Astrocyte (in vitro differentiated cells and primary cell): Measurements from ENCODE around the gene PLXDC2. TPM values are rescaled to one million over a fixed set of nuclear protein-coding genes. Genes with fewer than 3 reads are reported as not detected.

ENCODE experiments used
- DNase-seq: peaks from one replicate; pipeline ENCODE4 v3.0.0-alpha.2; 2010; ENCODE audit warnings: low read depth
- FAIRE-seq: peaks from 2 replicates; lab custom pipeline; 2011; peaks lifted over from hg19 to GRCh38; lab: Jason Lieb, UNC
- H2AFZ ChIP-seq: 2 replicates; pipeline ENCODE4 v1.6.0; 2012; ENCODE audit warnings: low read depth, low read length, inconsistent platforms
- H3K27ac ChIP-seq: 2 replicates; pipeline ENCODE4 v1.5.1; 2011; ENCODE audit warnings: low read depth, low read length, inconsistent platforms
- H3K27me3 ChIP-seq: 2 replicates; pipeline ENCODE4 v1.6.0; 2011; ENCODE audit warnings: low read length, inconsistent platforms; ENCODE audit not compliant: insufficient read depth
- H3K36me3 ChIP-seq: 2 replicates; pipeline ENCODE4 v1.5.1; 2011; ENCODE audit warnings: low read length, inconsistent platforms; ENCODE audit not compliant: insufficient read depth
- H3K4me1 ChIP-seq: 2 replicates; pipeline ENCODE4 v1.5.1; 2011; ENCODE audit warnings: low read length, inconsistent platforms; ENCODE audit not compliant: insufficient read depth
- H3K4me2 ChIP-seq: 2 replicates; pipeline ENCODE4 v1.6.0; 2012; ENCODE audit warnings: low read length, inconsistent platforms
- H3K4me3 ChIP-seq: 2 replicates; pipeline ENCODE4 v1.5.1; 2011; ENCODE audit warnings: low read depth, mild to moderate bottlenecking, low read length, inconsistent platforms; ENCODE audit not compliant: insufficient read depth
- H3K79me2 ChIP-seq: 2 replicates; pipeline ENCODE4 v1.6.0; 2012; ENCODE audit warnings: mild to moderate bottlenecking, low read length, inconsistent platforms; ENCODE audit not compliant: insufficient read depth
- H3K9ac ChIP-seq: 2 replicates; pipeline ENCODE4 v1.6.0; 2012; ENCODE audit warnings: mild to moderate bottlenecking, low read length, inconsistent platforms
- H3K9me3 ChIP-seq: 2 replicates; pipeline ENCODE4 v1.5.1; 2012; ENCODE audit warnings: low read depth, mild to moderate bottlenecking, low read length, inconsistent platforms; ENCODE audit not compliant: insufficient read depth
- H4K20me1 ChIP-seq: 2 replicates; pipeline ENCODE4 v1.6.0; 2012; ENCODE audit warnings: low read length, inconsistent platforms; ENCODE audit not compliant: insufficient read depth
- H3K27ac Mint-ChIP-seq: one replicate; pipeline ENCODE4 v1.8.0; 2021; ENCODE audit warnings: mild to moderate bottlenecking, mixed read lengths; ENCODE audit not compliant: unreplicated experiment
- H3K27me3 Mint-ChIP-seq: one replicate; pipeline ENCODE4 v1.8.0; 2021; ENCODE audit warnings: low read depth, mixed read lengths; ENCODE audit not compliant: unreplicated experiment
- H3K36me3 Mint-ChIP-seq: one replicate; pipeline ENCODE4 v1.8.0; 2021; ENCODE audit warnings: low read depth, mixed read lengths; ENCODE audit not compliant: unreplicated experiment
- H3K4me1 Mint-ChIP-seq: one replicate; pipeline ENCODE4 v1.8.0; 2021; ENCODE audit warnings: low read depth, mixed read lengths; ENCODE audit not compliant: unreplicated experiment
- H3K4me3 Mint-ChIP-seq: one replicate; pipeline ENCODE4 v1.8.0; 2021; ENCODE audit warnings: mild to moderate bottlenecking, moderate library complexity, mixed read lengths; ENCODE audit not compliant: unreplicated experiment
- H3K9me3 Mint-ChIP-seq: one replicate; pipeline ENCODE4 v1.8.0; 2021; ENCODE audit warnings: mild to moderate bottlenecking, mixed read lengths; ENCODE audit not compliant: unreplicated experiment
- CTCF ChIP-seq: IDR thresholded peaks from 2 replicates; pipeline ENCODE4 v1.5.1; 2011; ENCODE audit warnings: low read depth, mild to moderate bottlenecking, inconsistent platforms, low read length, moderate library complexity; ENCODE audit not compliant: insufficient read depth
- EZH2 ChIP-seq: IDR thresholded peaks from 2 replicates; pipeline ENCODE4 v1.6.1; 2012; ENCODE audit warnings: mild to moderate bottlenecking, low read length, inconsistent platforms; ENCODE audit not compliant: insufficient read depth
- total RNA-seq: library from RNA; stranded (reverse); gene quantifications from 2 replicates; pipeline ENCODE4 v1.2.1, GENCODE V29; 2021

PLXDC2 gene
- total RNA-seq, 1 donor from 2014 or later: 36.1 TPM

DNA sequence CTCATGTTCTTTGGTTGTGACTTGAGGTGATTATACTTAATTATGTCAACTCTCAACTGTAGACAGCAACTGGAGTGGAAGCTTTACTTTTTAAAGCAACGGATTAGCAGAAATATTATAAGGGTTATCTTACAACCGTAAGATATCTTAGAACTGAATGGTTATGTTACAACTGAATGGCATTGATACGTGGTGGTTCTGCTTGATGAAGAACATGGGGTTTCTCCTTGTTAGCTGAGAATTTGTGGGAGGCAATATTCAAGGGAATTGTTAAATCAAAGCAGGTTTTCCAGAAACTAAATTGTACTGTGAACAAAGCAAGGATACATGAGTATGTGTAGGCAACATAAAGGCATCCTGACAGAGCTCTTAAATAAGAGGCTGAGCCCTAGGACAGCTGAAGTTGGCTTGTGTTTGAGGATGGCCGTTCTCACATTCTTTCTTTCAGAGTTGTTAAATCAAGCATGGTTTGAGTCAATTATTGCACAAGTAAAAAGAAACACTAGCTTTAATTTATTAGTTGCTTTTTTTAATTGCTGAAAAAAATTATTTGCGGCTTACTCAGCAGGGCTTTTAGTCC, 350.0 kb downstream of the PLXDC2 start:
- Mint-ChIP-seq H3K36me3 (peaks cover 2% of the 10 kb centered on the region), H3K4me3 (no peak overlapping the region), H3K9me3 (no peaks in the 10 kb centered on the region), H3K27me3 (no peaks in the 10 kb centered on the region), H3K27ac (no peak overlapping the region), H3K4me1 (no peaks in the 10 kb centered on the region)
- FAIRE-seq (no peak), DNase-seq (no peak)
- no peaks in the 10 kb centered on the region for H3K4me1 ChIP-seq
- no peaks in the 10 kb centered on the region for H4K20me1 ChIP-seq
- no peak overlapping the region for H3K27ac ChIP-seq
- no peak overlapping the region for H3K9ac ChIP-seq
- H3K9me3 ChIP-seq: no peaks in the 10 kb centered on the region
- no peaks in the 10 kb centered on the region for H3K36me3 ChIP-seq
- no peaks in the 10 kb centered on the region for H3K79me2 ChIP-seq
- no peak overlapping the region for H2AFZ ChIP-seq
- no peak overlapping the region for H3K4me3 ChIP-seq
- no peak overlapping the region for H3K4me2 ChIP-seq
- TF ChIP-seq CTCF: no peak
- no peak for TF ChIP-seq EZH2
- no peaks in the 10 kb centered on the region for H3K27me3 ChIP-seq

DNA sequence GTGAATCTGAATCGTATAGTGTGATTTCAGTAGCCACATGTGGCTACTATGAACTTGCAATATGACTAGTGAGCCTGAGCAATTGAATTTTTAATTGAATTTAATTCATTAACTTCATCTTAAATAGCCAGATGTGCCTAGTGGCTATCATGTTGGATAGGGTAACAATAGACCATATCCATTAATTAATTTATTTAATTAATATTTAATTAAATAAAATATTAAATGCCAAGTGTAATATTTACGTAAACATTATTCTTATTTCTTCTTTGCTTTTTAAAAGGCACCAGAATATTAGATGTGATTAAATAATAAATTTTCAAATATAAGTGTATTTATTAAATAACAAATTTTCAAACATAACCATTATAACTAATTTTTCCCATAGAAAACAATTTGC, 354.4 kb downstream of the PLXDC2 start:
- Histone ChIP-seq H3K4me2 (no peak overlapping the region), H3K27me3 (no peaks in the 10 kb centered on the region), H3K79me2 (no peaks in the 10 kb centered on the region), H2AFZ (no peak overlapping the region), H3K4me3 (no peak overlapping the region), H3K9ac (no peak overlapping the region), H3K9me3 (no peaks in the 10 kb centered on the region), H3K36me3 (no peaks in the 10 kb centered on the region), H4K20me1 (no peaks in the 10 kb centered on the region), H3K27ac (no peak overlapping the region), H3K4me1 (no peaks in the 10 kb centered on the region)
- TF ChIP-seq CTCF: no peak
- TF ChIP-seq EZH2: no peak
- Mint-ChIP-seq H3K4me3 (no peak overlapping the region), H3K27me3 (no peaks in the 10 kb centered on the region), H3K4me1 (peaks cover 3% of the 10 kb centered on the region), H3K27ac (no peak overlapping the region), H3K9me3 (no peaks in the 10 kb centered on the region), H3K36me3 (no peaks in the 10 kb centered on the region)
- no peak for DNase-seq
- FAIRE-seq: no peak

- no peak overlapping the region for H3K27ac Mint-ChIP-seq
Observed at GRCh38 chr10:20173046-20173445, 356.8 kb downstream of the PLXDC2 start.

More at GRCh38 chr10:20173046-20173445, 356.8 kb downstream of the PLXDC2 start:
- FAIRE-seq (no peak), DNase-seq (no peak)
- H3K27ac ChIP-seq: no peak overlapping the region
- H3K36me3 ChIP-seq: no peaks in the 10 kb centered on the region
- Mint-ChIP-seq H3K36me3 (no peaks in the 10 kb centered on the region), H3K9me3 (no peaks in the 10 kb centered on the region), H3K27me3 (no peaks in the 10 kb centered on the region), H3K4me3 (no peak overlapping the region), H3K4me1 (peaks cover 3% of the 10 kb centered on the region)
- no peaks in the 10 kb centered on the region for H4K20me1 ChIP-seq
- H3K4me2 ChIP-seq: no peak overlapping the region
- H3K79me2 ChIP-seq: no peaks in the 10 kb centered on the region
- TF ChIP-seq CTCF (no peak), EZH2 (no peak)
- no peak overlapping the region for H3K4me3 ChIP-seq
- no peaks in the 10 kb centered on the region for H3K4me1 ChIP-seq
- no peaks in the 10 kb centered on the region for H3K27me3 ChIP-seq
- H2AFZ ChIP-seq: no peak overlapping the region
- H3K9ac ChIP-seq: no peak overlapping the region
- no peaks in the 10 kb centered on the region for H3K9me3 ChIP-seq
